ENCODE measurements around the gene TUSC1. TPM values are rescaled to one million over a fixed set of nuclear protein-coding genes. Genes with fewer than 3 reads are reported as not detected.

TUSC1 gene
- total and polyA plus RNA-seq, 2 of the 8 experiments (the other 6 are each of a cell fraction or from before 2014, with no cell fraction given), result 4.3 to 4.6 TPM

- TF ChIP-seq, protein P1, sequence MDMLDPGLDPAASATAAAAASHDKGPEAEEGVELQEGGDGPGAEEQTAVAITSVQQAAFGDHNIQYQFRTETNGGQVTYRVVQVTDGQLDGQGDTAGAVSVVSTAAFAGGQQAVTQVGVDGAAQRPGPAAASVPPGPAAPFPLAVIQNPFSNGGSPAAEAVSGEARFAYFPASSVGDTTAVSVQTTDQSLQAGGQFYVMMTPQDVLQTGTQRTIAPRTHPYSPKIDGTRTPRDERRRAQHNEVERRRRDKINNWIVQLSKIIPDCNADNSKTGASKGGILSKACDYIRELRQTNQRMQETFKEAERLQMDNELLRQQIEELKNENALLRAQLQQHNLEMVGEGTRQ (IDR thresholded peaks at IDR 0.05; ENCODE audit: low read length), result no peak
- TF ChIP-seq ZNF274 (IDR thresholded peaks at IDR 0.05; ENCODE audit: borderline replicate concordance, extremely low read depth, low read length), result no peak
- no peak for TF ChIP-seq TAF7 (optimal IDR thresholded peaks at IDR 0.05; ENCODE audit: borderline replicate concordance, low read depth, low read length)
- TF ChIP-seq POU5F1 (IDR thresholded peaks at IDR 0.05; ENCODE audit: low read depth, low read length), result no peak
These were observed 19.7 kb downstream of the TUSC1 start (continued) for GRCh38 chr9:25658571-25658970.
